Ectodermal cell (in vitro differentiated cells): ENCODE measurements around the gene GSG1L.

Source experiments
- H3K27ac ChIP-seq: 2 replicates; pipeline ENCODE4 v1.7.0; 2013; ENCODE audit warnings: mild to moderate bottlenecking, low read depth, low read length; ENCODE audit not compliant: insufficient read depth, poor library complexity, severe bottlenecking
- H3K27me3 ChIP-seq: 2 replicates; pipeline ENCODE4 v1.7.0; 2013; ENCODE audit warnings: mild to moderate bottlenecking, low read length; ENCODE audit not compliant: insufficient read depth, control insufficient read depth, poor library complexity, severe bottlenecking
- H3K36me3 ChIP-seq: one replicate; pipeline ENCODE4 v1.7.0; 2013; ENCODE audit warnings: low read length; ENCODE audit not compliant: control insufficient read depth, insufficient read depth
- H3K4me1 ChIP-seq: one replicate; pipeline ENCODE4 v1.7.0; 2013; ENCODE audit warnings: low read length; ENCODE audit not compliant: control insufficient read depth, insufficient read depth
- H3K4me3 ChIP-seq: 2 replicates; pipeline ENCODE4 v1.7.0; 2013; ENCODE audit warnings: low read depth, low read length, control low read depth; ENCODE audit not compliant: insufficient read depth
- H3K9me3 ChIP-seq: 2 replicates; pipeline ENCODE4 v1.7.0; 2013; ENCODE audit warnings: mild to moderate bottlenecking, low read length, moderate library complexity; ENCODE audit not compliant: control insufficient read depth
- WGBS, 2 experiments: methylation state at CpG; one replicate each; pipeline ENCODE4 v1.1.7; 2013; ENCODE audit warnings: missing lambda C conversion rate in 2 of 2; 5-methylcytosine and 5-hydroxymethylcytosine counted together

The GSG1L gene

GRCh38 chr16:27935076-27935475 lies 128.4 kb downstream of the GSG1L start:
- H3K36me3 ChIP-seq = no peaks in the 10 kb centered on the region
- WGBS, 2 experiments = 90 to 91% methylated on average over 7 of the region's 7 CpGs
- no peak overlapping the region for H3K4me3 ChIP-seq
- H3K4me1 ChIP-seq = no peaks in the 10 kb centered on the region
- no peaks in the 10 kb centered on the region for H3K9me3 ChIP-seq
- no peaks in the 10 kb centered on the region for H3K27me3 ChIP-seq
- no peak overlapping the region for H3K27ac ChIP-seq

GRCh38 chr16:27932542-27933135 lies 130.9 kb downstream of the GSG1L start:
- Histone ChIP-seq H3K27ac (no peak overlapping the region), H3K4me3 (no peak overlapping the region), H3K27me3 (no peaks in the 10 kb centered on the region), H3K9me3 (no peaks in the 10 kb centered on the region), H3K36me3 (no peaks in the 10 kb centered on the region), H3K4me1 (no peaks in the 10 kb centered on the region)
- 88 to 89% methylated on average over 1 to 3 of the region's 3 CpGs for WGBS, 2 experiments

GRCh38 chr16:27929818-27930217 lies 133.7 kb downstream of the GSG1L start:
- Histone ChIP-seq H3K9me3 (no peaks in the 10 kb centered on the region), H3K27ac (no peak overlapping the region), H3K4me3 (no peak overlapping the region), H3K27me3 (no peaks in the 10 kb centered on the region), H3K36me3 (no peaks in the 10 kb centered on the region), H3K4me1 (no peaks in the 10 kb centered on the region)
- 89% methylated on average over 3 of the region's 3 CpGs for WGBS, 2 experiments

- Histone ChIP-seq H3K4me3 (no peak overlapping the region), H3K9me3 (no peaks in the 10 kb centered on the region), H3K27ac (no peak overlapping the region), H3K36me3 (no peaks in the 10 kb centered on the region), H3K4me1 (no peaks in the 10 kb centered on the region), H3K27me3 (no peaks in the 10 kb centered on the region)
- 60 to 65% methylated on average over 6 of the region's 6 CpGs for WGBS, 2 experiments
These were observed 135.0 kb downstream of the GSG1L start for GRCh38 chr16:27928542-27928941.

- Histone ChIP-seq H3K4me1 (no peaks in the 10 kb centered on the region), H3K27me3 (no peaks in the 10 kb centered on the region), H3K9me3 (no peaks in the 10 kb centered on the region), H3K27ac (no peak overlapping the region), H3K4me3 (no peak overlapping the region), H3K36me3 (no peaks in the 10 kb centered on the region)
- WGBS, 2 experiments = 86 to 90% methylated on average over 13 of the region's 13 CpGs
These were observed 136.1 kb downstream of the GSG1L start for GRCh38 chr16:27927266-27927901.

GRCh38 chr16:27925612-27926011 lies 137.9 kb downstream of the GSG1L start:
- H3K27ac ChIP-seq = no peak overlapping the region
- no peaks in the 10 kb centered on the region for H3K27me3 ChIP-seq
- no peaks in the 10 kb centered on the region for H3K9me3 ChIP-seq
- WGBS, 2 experiments = 83 to 84% methylated on average over 9 of the region's 9 CpGs
- H3K4me3 ChIP-seq = no peak overlapping the region
- peaks cover 2% of the 10 kb centered on the region for H3K4me1 ChIP-seq
- no peaks in the 10 kb centered on the region for H3K36me3 ChIP-seq

- no peaks in the 10 kb centered on the region for H3K36me3 ChIP-seq
- no peak overlapping the region for H3K4me3 ChIP-seq
- no peak overlapping the region for H3K27ac ChIP-seq
- 61 to 82% methylated on average over 4 of the region's 4 CpGs for WGBS, 2 experiments
- H3K27me3 ChIP-seq = peaks cover 1% of the 10 kb centered on the region
- peaks cover 12% of the 10 kb centered on the region for H3K4me1 ChIP-seq
- H3K9me3 ChIP-seq = no peaks in the 10 kb centered on the region
These were observed 138.9 kb downstream of the GSG1L start for GRCh38 chr16:27924411-27925118.

- Histone ChIP-seq H3K27ac (no peak overlapping the region), H3K4me3 (no peak overlapping the region), H3K27me3 (peaks cover 4% of the 10 kb centered on the region), H3K9me3 (no peaks in the 10 kb centered on the region), H3K4me1 (peaks cover 18% of the 10 kb centered on the region), H3K36me3 (no peaks in the 10 kb centered on the region)
- 84 to 94% methylated on average over 1 of the region's 1 CpG for WGBS, 2 experiments
These were observed 139.8 kb downstream of the GSG1L start for GRCh38 chr16:27923751-27924150.

GRCh38 chr16:27922433-27922832 lies 141.1 kb downstream of the GSG1L start:
- Histone ChIP-seq H3K9me3 (no peaks in the 10 kb centered on the region), H3K27ac (no peak overlapping the region), H3K4me1 (peaks cover 18% of the 10 kb centered on the region), H3K36me3 (no peaks in the 10 kb centered on the region), H3K4me3 (no peak overlapping the region), H3K27me3 (peaks cover 4% of the 10 kb centered on the region)
- 56 to 59% methylated on average over 6 of the region's 6 CpGs for WGBS, 2 experiments

- 75 to 80% methylated on average over 3 to 4 of the region's 4 CpGs for WGBS, 2 experiments
- H3K9me3 ChIP-seq = no peaks in the 10 kb centered on the region
- H3K4me1 ChIP-seq = peaks cover 18% of the 10 kb centered on the region
- H3K36me3 ChIP-seq = no peaks in the 10 kb centered on the region
- no peak overlapping the region for H3K27ac ChIP-seq
- H3K4me3 ChIP-seq = no peak overlapping the region
- H3K27me3 ChIP-seq = peaks cover 4% of the 10 kb centered on the region
These were observed 142.4 kb downstream of the GSG1L start for GRCh38 chr16:27921134-27921533.
